Right lobe of liver (tissue), 6 donors: ENCODE results near the gene PHKG2. TPM values are rescaled to one million over a fixed set of nuclear protein-coding genes. Genes with fewer than 3 reads are reported as not detected.

ENCODE experiments used
- ATAC-seq, 4 donors: fragments of 200-7000 bp; cut with Tn5 transposase; one replicate each; pipeline ENCODE4 v1.9.1; 2020; ENCODE audit warnings: mild to moderate bottlenecking in 4 of 4, moderate library complexity in 4 of 4
- DNase-seq, 3 donors: peaks; one replicate each; pipeline ENCODE4 v3.0.0-alpha.2; 2020
- H3K27ac ChIP-seq, 3 donors: fragments of 200-600 bp; one replicate each; pipeline ENCODE4 v1.8.0; 2022
- H3K27me3 ChIP-seq, 2 donors: fragments of 200-600 bp; one replicate each; pipeline ENCODE4 v1.8.0; 2022
- H3K36me3 ChIP-seq, 4 donors: fragments of 200-600 bp; sonication (generic) in 1 of 4; one replicate each; pipeline versions ENCODE4 v1.5.1 to v1.8.0; 2017 to 2022; ENCODE audit warnings: control low read depth in 1 of 4
- H3K4me1 ChIP-seq, 4 donors: fragments of 200-600 bp; sonication (generic) in 1 of 4; one replicate each; pipeline versions ENCODE4 v1.5.1 to v1.8.0; 2017 to 2022; ENCODE audit warnings: control low read depth in 1 of 4
- H3K4me3 ChIP-seq, 3 donors: fragments of 200-600 bp; one replicate each; pipeline ENCODE4 v1.8.0; 2022
- H3K9me3 ChIP-seq, 4 donors: fragments of 200-600 bp; sonication (generic) in 1 of 4; one replicate each; pipeline versions ENCODE4 v1.5.1 to v1.8.0; 2017 to 2022; ENCODE audit warnings: control low read depth in 1 of 4
- POLR2A ChIP-seq: fragments of 450-650 bp; IDR thresholded peaks from one replicate; pipeline ENCODE4 v1.6.1; 2017; ENCODE audit warnings: antibody characterized with exemption, mild to moderate bottlenecking
- WGBS: methylation state at CpG from one replicate; pipeline ENCODE4 v1.1.6; 2018; ENCODE audit warnings: low coverage, low lambda C conversion rate; ENCODE audit not compliant: insufficient coverage; ENCODE audit errors: missing lambda C conversion rate; 5-methylcytosine and 5-hydroxymethylcytosine counted together
- intact Hi-C, 2 donors: fragments of 100-400 bp; cut with DNase I; formaldehyde crosslinking; loops; one replicate each; pipeline versions ENCODE4 v1.11.2 to v1.14.1; 2022
- long read RNA-seq: library from polyadenylated mRNA; unstranded; transcript quantifications from one replicate; pipeline ENCODE4 v2.0.0, GENCODE V29; 2019
- total RNA-seq, 6 experiments: library from RNA; depleted of rRNA in 2 of 6; stranded (reverse); fragments of >200 nt in 2 of 6; fragmentation: NEBNext Ultra II Directional in 3 of 6; extraction: Animal tissue kit (Norgen Biotek cat#: 25700) in 3 of 6; gene quantifications; one replicate each; pipeline versions ENCODE4 v1.1.0 to v1.2.4, GENCODE V29; 2016 to 2023
- TF ChIP-seq, protein P1 (sequence below), 4 donors: fragments of 200-600 bp in 3 of 4; fragments of 450-650 bp in 1 of 4; IDR thresholded peaks; one replicate each; pipeline versions ENCODE4 v1.5.1 to v1.8.0; 2016 to 2022; ENCODE audit warnings: antibody characterized with exemption in 4 of 4, mild to moderate bottlenecking in 2 of 4
- donor health status: DM: no; HTN: yes; CAD: no.
- donor health status: DM: no; HTN: no; CAD: no.
- donor health status: DM: no; HTN: no; CAD: no.
- donor health status: DM: no; HTN: yes; CAD: no.
- donor health status: DM: no; HTN: yes; CAD: no.

PHKG2 gene, protein sequence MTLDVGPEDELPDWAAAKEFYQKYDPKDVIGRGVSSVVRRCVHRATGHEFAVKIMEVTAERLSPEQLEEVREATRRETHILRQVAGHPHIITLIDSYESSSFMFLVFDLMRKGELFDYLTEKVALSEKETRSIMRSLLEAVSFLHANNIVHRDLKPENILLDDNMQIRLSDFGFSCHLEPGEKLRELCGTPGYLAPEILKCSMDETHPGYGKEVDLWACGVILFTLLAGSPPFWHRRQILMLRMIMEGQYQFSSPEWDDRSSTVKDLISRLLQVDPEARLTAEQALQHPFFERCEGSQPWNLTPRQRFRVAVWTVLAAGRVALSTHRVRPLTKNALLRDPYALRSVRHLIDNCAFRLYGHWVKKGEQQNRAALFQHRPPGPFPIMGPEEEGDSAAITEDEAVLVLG
- 10 to 100 TPM; 17.1 to 22.1 (median 18.4) TPM for total RNA-seq
- long read RNA-seq, full-length matches to known transcripts = 3 of 7 reads
- long read RNA-seq, partial matches to known transcripts = 1 of 7 reads
- long read RNA-seq, other reads (novel, unspliced or antisense) = 3 of 7 reads

DNA sequence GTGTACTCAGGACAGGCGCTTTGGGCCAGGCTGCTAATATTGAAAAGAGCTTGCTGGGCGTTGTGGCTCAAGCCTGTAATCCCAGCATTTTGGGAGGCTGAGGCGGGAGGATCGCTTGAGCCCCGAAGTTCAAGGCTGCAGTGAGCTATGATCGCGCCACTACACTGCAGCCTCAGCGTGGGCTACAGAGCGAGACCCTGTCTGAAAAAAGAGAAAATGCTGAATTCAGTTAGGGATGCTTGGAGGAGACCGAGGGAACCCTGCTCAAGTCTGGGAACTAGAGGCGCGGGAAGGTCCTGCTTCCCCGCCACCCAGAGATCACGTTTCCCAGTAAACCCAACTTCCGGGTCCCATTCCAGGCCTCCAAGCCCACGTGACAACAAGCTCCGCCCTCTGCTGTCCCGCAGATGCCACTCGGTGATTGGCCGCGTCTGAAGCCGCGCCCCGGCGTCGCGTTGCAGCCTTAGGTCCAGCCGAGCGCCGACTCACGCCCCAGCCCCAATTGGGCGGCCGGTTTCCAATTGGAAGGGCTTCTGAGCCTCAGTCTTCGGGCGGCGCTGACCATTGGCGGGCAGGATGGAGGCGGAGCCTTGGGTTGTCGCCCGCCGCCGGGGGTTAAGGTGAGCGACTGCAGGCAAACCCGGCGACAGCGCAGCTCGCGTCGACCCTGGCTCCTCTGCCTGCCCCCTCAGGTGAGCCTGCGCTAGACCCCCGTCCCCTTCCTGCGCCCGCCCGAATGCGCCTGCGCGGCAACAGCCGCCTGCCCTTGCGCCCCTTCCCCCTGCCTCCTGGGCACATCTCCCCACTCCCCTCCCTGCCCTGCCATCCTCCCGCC lies at the start of gene PHKG2:
Gene PHKG2, plus strand, starts transcription at position 627 of the 835 bp plus-strand sequence. CDS start 396 bp downstream, outside the sequence.
- H3K27ac ChIP-seq = peak within 1 kb of the TSS; percentile 61 to 71 (median 68)
- peak within 1 kb of the TSS; percentile 70 to 77 (median 73) for H3K4me3 ChIP-seq
- peaks cover 0 to 19% (median 9%) of the 10 kb centered on the region in 4 donors for H3K4me1 ChIP-seq
- 0% methylated on average over 5 of the region's 60 CpGs for WGBS
- intact Hi-C loops = no loop called here
- ATAC-seq (peak; percentile 93 to 98 (median 96)), DNase-seq (peak; percentile 99 to 100 (median 100))
- H3K36me3 ChIP-seq = peaks cover 0 to 13% (median 5%) of the 10 kb centered on the region in 4 donors
- H3K27me3 ChIP-seq = no peaks in the 10 kb centered on the region
- TF ChIP-seq, protein P1, sequence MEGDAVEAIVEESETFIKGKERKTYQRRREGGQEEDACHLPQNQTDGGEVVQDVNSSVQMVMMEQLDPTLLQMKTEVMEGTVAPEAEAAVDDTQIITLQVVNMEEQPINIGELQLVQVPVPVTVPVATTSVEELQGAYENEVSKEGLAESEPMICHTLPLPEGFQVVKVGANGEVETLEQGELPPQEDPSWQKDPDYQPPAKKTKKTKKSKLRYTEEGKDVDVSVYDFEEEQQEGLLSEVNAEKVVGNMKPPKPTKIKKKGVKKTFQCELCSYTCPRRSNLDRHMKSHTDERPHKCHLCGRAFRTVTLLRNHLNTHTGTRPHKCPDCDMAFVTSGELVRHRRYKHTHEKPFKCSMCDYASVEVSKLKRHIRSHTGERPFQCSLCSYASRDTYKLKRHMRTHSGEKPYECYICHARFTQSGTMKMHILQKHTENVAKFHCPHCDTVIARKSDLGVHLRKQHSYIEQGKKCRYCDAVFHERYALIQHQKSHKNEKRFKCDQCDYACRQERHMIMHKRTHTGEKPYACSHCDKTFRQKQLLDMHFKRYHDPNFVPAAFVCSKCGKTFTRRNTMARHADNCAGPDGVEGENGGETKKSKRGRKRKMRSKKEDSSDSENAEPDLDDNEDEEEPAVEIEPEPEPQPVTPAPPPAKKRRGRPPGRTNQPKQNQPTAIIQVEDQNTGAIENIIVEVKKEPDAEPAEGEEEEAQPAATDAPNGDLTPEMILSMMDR (IDR thresholded peaks at IDR 0.05) = no peak
- TF ChIP-seq POLR2A = peak; percentile 77
- no peaks in the 10 kb centered on the region for H3K9me3 ChIP-seq

DNA sequence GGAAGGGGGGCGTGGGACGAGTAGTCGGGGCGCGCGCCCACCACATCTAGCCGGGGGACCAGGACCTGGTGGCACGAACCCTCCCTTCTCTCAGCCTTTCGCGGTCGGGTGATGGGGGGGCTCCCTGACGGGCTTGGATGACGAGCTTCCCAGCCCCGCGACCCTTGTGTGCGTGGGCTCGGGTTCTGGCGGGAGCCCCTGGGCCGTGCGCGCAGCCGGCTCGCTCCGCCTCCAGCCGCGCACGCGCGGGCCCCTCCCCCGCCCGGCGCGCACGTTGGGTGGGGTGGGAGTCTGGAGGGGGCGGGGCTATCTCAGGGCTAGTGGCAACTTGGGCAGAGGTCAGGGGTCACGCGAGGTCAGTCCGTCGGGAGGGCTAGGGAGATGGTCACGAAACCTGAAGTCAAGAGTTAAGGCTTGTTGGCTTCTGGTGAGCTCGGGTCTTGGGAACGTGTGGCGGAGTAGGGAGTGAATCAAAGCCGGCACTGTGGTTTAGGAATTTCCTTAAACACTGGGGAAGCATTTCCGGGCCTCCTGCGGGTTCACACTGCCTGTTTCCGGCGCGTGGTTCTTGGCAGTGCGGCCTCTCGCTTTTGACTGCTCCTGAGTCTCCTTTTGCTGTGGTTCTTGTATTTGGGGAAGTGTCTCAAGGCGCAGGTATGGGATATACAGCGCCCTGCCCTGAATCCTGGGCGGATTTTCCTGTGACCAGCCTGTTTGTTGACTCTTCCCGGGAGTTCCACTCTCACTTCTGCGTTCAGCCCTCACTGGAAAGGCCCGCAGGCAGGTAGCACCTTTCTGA lies 49.2 kb upstream of the PHKG2 start, which contains the start of gene SRCAP:
Gene SRCAP, plus strand, starts transcription at position 356 of the 799 bp plus-strand sequence. CDS start 1,654 bp downstream, outside the sequence.
- Histone ChIP-seq H3K4me3 (peak within 1 kb of the TSS; percentile 93 to 98 (median 95)), H3K36me3 (peaks cover 0 to 35% (median 22%) of the 10 kb centered on the region in 4 donors), H3K4me1 (peaks cover 0 to 21% (median 10%) of the 10 kb centered on the region in 4 donors), H3K27ac (peak within 1 kb of the TSS; percentile 98 to 100 (median 100)), H3K9me3 (no peaks in the 10 kb centered on the region), H3K27me3 (no peaks in the 10 kb centered on the region)
- ATAC-seq (peak; percentile 71 to 80 (median 76)), DNase-seq (peak; percentile 94 to 95 (median 94))
- intact Hi-C loops = no loop called here
- 2% methylated on average over 35 of the region's 57 CpGs for WGBS
- TF ChIP-seq, protein P1 (IDR thresholded peaks at IDR 0.05) = no peak
- TF ChIP-seq POLR2A = peak; percentile 62

DNA sequence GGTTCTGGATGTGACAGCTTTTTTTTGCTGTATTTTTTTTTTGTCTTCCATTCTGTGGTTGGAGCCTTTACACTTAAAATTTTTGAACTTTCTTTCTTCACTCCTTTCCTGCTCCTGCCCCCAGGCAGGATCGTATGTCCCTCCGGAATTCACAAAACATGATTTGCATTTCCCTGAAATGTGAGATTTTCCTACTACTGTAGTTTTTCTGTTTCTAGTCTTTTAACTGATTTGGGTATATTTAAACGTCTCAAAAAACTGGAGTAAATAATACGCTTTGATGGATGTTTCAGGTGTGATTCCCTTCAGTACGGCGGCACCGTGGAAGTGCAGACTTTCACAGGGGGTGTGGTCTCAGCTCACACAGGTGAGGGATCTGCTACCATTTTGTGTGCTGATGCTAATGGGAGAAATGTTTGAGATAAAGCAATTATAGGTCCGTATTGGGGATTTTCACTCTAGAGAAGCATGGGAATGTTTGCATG lies 48.6 kb upstream of the PHKG2 start:
- H3K4me3 ChIP-seq = peak overlapping the region; percentile 93 to 98 (median 95)
- H3K27ac ChIP-seq = peak overlapping the region; percentile 98 to 100 (median 100)
- H3K27me3 ChIP-seq = no peaks in the 10 kb centered on the region
- WGBS = 12% methylated on average over 8 of the region's 8 CpGs
- DNase-seq (no peak), ATAC-seq (no peak)
- H3K9me3 ChIP-seq = no peaks in the 10 kb centered on the region
- H3K4me1 ChIP-seq = peaks cover 0 to 21% (median 10%) of the 10 kb centered on the region in 4 donors
- intact Hi-C loops = loop anchor here in 1 of 2 donors (10.0 kb wide), 1 partner anchor 55 kb away; no protein-coding TSS in a partner anchor
- H3K36me3 ChIP-seq = peaks cover 0 to 42% (median 28%) of the 10 kb centered on the region in 4 donors
- no peak for TF ChIP-seq POLR2A
- TF ChIP-seq, protein P1 (IDR thresholded peaks at IDR 0.05) = no peak
